Left kidney (tissue), 2 donors: Measurements from ENCODE around the gene RYR1. TPM values are rescaled to one million over a fixed set of nuclear protein-coding genes. Genes with fewer than 3 reads are reported as not detected.
"Not testable (repeated sequence)": the region's sequence is repeated elsewhere in the genome, so short reads cannot be mapped to it uniquely, and the experiment has no call there.

ENCODE experiments used
- DNase-seq: peaks from one replicate; pipeline ENCODE4 v3.0.0-alpha.2; 2013
- polyA plus RNA-seq: library from polyadenylated mRNA; unstranded; fragments of 120-200 nt; gene quantifications from one replicate; pipeline ENCODE4 v1.2.1, GENCODE V29; 2013; ENCODE audit not compliant: insufficient read length

Gene RYR1
- polyA plus RNA-seq, 1 donor: 9.6 TPM

GRCh38 chr19:38514812-38515633 is 81.5 kb downstream of the RYR1 start:
- DNase-seq: peak; percentile 53

GRCh38 chr19:38515896-38516295 is 82.4 kb downstream of the RYR1 start:
- DNase-seq: no peak

GRCh38 chr19:38516802-38517201 is 83.3 kb downstream of the RYR1 start:
- DNase-seq: no peak

GRCh38 chr19:38517321-38517720 is 83.8 kb downstream of the RYR1 start:
- DNase-seq: no peak

GRCh38 chr19:38517980-38518379 is 84.5 kb downstream of the RYR1 start:
- not testable (repeated sequence) for DNase-seq

GRCh38 chr19:38519168-38519567 is 85.7 kb downstream of the RYR1 start:
- no peak for DNase-seq

GRCh38 chr19:38519988-38520387 is 86.5 kb downstream of the RYR1 start:
- DNase-seq: no peak

GRCh38 chr19:38522915-38523314 is 89.4 kb downstream of the RYR1 start:
- no peak for DNase-seq

GRCh38 chr19:38523319-38523718 is 89.8 kb downstream of the RYR1 start:
- no peak for DNase-seq

GRCh38 chr19:38524369-38524768 is 90.9 kb downstream of the RYR1 start:
- DNase-seq: no peak

GRCh38 chr19:38524994-38525634 is 91.6 kb downstream of the RYR1 start:
- DNase-seq: no peak

- DNase-seq: no peak
Measured at GRCh38 chr19:38526430-38526829, 92.9 kb downstream of the RYR1 start.

- no peak for DNase-seq
Measured at GRCh38 chr19:38527466-38528136, 94.1 kb downstream of the RYR1 start.

GRCh38 chr19:38528213-38528755 is 94.8 kb downstream of the RYR1 start:
- no peak for DNase-seq

GRCh38 chr19:38528931-38529330 is 95.4 kb downstream of the RYR1 start:
- no peak for DNase-seq

- DNase-seq: no peak
Measured at GRCh38 chr19:38531515-38531914, 98.0 kb downstream of the RYR1 start.

GRCh38 chr19:38532939-38533338 is 99.4 kb downstream of the RYR1 start:
- DNase-seq: no peak

GRCh38 chr19:38534574-38534973 is 101.1 kb downstream of the RYR1 start:
- DNase-seq: no peak

- no peak for DNase-seq
Measured at GRCh38 chr19:38535212-38535611, 101.7 kb downstream of the RYR1 start.

GRCh38 chr19:38537071-38537936 is 103.8 kb downstream of the RYR1 start:
- no peak for DNase-seq

- DNase-seq: no peak
Measured at GRCh38 chr19:38538386-38538785, 104.9 kb downstream of the RYR1 start.
